Nephron progenitor cell (in vitro differentiated cells): ENCODE results near the gene SPACDR.
"Not testable (repeated sequence)": the region's sequence is repeated elsewhere in the genome, so short reads cannot be mapped to it uniquely, and the experiment has no call there.

ENCODE experiments used
- DNase-seq: peaks from one replicate; pipeline ENCODE4 v3.0.0; 2021
- H3K27ac Mint-ChIP-seq: 2 replicates; pipeline ENCODE4 v1.8.0; 2021; ENCODE audit warnings: mild to moderate bottlenecking, moderate library complexity, mixed read lengths
- H3K27me3 Mint-ChIP-seq: 2 replicates; pipeline ENCODE4 v1.8.0; 2021; ENCODE audit warnings: mild to moderate bottlenecking, low read depth, mixed read lengths; ENCODE audit not compliant: poor library complexity
- H3K36me3 Mint-ChIP-seq: 2 replicates; pipeline ENCODE4 v1.8.0; 2021; ENCODE audit warnings: low read depth, mixed read lengths
- H3K4me1 Mint-ChIP-seq: 2 replicates; pipeline ENCODE4 v1.8.0; 2021; ENCODE audit warnings: mixed read lengths
- H3K4me3 Mint-ChIP-seq: 2 replicates; pipeline ENCODE4 v1.8.0; 2021; ENCODE audit warnings: mild to moderate bottlenecking, moderate library complexity, mixed read lengths
- H3K9me3 Mint-ChIP-seq: 2 replicates; pipeline ENCODE4 v1.8.0; 2021; ENCODE audit warnings: mild to moderate bottlenecking, moderate library complexity, mixed read lengths
- CTCF ChIP-seq: fragments of 200-600 bp; sonication (generic); IDR thresholded peaks from 2 replicates; pipeline ENCODE4 v1.5.0; 2021; ENCODE audit warnings: antibody characterized with exemption

SPACDR gene

GRCh38 chr7:100452513-100452912 lies 11.5 kb downstream of the SPACDR start:
- H3K36me3 Mint-ChIP-seq = peaks cover 4% of the 10 kb centered on the region
- peaks cover 14% of the 10 kb centered on the region for H3K4me1 Mint-ChIP-seq
- H3K27me3 Mint-ChIP-seq = peaks cover 16% of the 10 kb centered on the region
- TF ChIP-seq CTCF = no peak
- DNase-seq = no peak
- H3K4me3 Mint-ChIP-seq = no peak overlapping the region
- H3K27ac Mint-ChIP-seq = no peak overlapping the region
- H3K9me3 Mint-ChIP-seq = peaks cover 4% of the 10 kb centered on the region

GRCh38 chr7:100449190-100449795 lies 14.8 kb downstream of the SPACDR start:
- Mint-ChIP-seq H3K27ac (peak overlapping the region; percentile 72), H3K27me3 (peaks cover 16% of the 10 kb centered on the region), H3K36me3 (no peaks in the 10 kb centered on the region), H3K4me3 (no peak overlapping the region), H3K9me3 (no peaks in the 10 kb centered on the region), H3K4me1 (peaks cover 15% of the 10 kb centered on the region)
- DNase-seq = no peak
- no peak for TF ChIP-seq CTCF

GRCh38 chr7:100447363-100447762 lies 16.7 kb downstream of the SPACDR start:
- H3K36me3 Mint-ChIP-seq, H3K9me3 Mint-ChIP-seq: not testable (repeated sequence)
- H3K27me3 Mint-ChIP-seq = peaks cover 13% of the 10 kb centered on the region

GRCh38 chr7:100446040-100446439 lies 18.0 kb downstream of the SPACDR start:
- Mint-ChIP-seq H3K4me3 (no peak overlapping the region), H3K36me3 (no peaks in the 10 kb centered on the region), H3K9me3 (no peaks in the 10 kb centered on the region), H3K4me1 (peaks cover 30% of the 10 kb centered on the region), H3K27me3 (peaks cover 7% of the 10 kb centered on the region), H3K27ac (no peak overlapping the region)
- TF ChIP-seq CTCF = no peak
- DNase-seq = no peak

More at GRCh38 chr7:100447363-100447762, 16.7 kb downstream of the SPACDR start:
- not testable (repeated sequence) for H3K4me3 Mint-ChIP-seq, H3K27ac Mint-ChIP-seq, DNase-seq
- H3K4me1 Mint-ChIP-seq = peaks cover 26% of the 10 kb centered on the region

- H3K27me3 Mint-ChIP-seq = peaks cover 3% of the 10 kb centered on the region
- H3K4me3 Mint-ChIP-seq = no peak overlapping the region
- H3K36me3 Mint-ChIP-seq = no peaks in the 10 kb centered on the region
- TF ChIP-seq CTCF = no peak
- H3K27ac Mint-ChIP-seq = peak overlapping the region; percentile 90
- no peak for DNase-seq
- no peaks in the 10 kb centered on the region for H3K9me3 Mint-ChIP-seq
- H3K4me1 Mint-ChIP-seq = peaks cover 30% of the 10 kb centered on the region
Observed at GRCh38 chr7:100444311-100445278, 19.5 kb downstream of the SPACDR start.

- peaks cover 3% of the 10 kb centered on the region for H3K27me3 Mint-ChIP-seq
- DNase-seq = no peak
- no peaks in the 10 kb centered on the region for H3K9me3 Mint-ChIP-seq
- no peak overlapping the region for H3K4me3 Mint-ChIP-seq
- no peak for TF ChIP-seq CTCF
- H3K27ac Mint-ChIP-seq = peak overlapping the region; percentile 36
- H3K4me1 Mint-ChIP-seq = peaks cover 27% of the 10 kb centered on the region
- H3K36me3 Mint-ChIP-seq = no peaks in the 10 kb centered on the region
Observed at GRCh38 chr7:100443096-100443840, 20.8 kb downstream of the SPACDR start.
